ENCODE data around the gene EGFLAM. TPM values are rescaled to one million over a fixed set of nuclear protein-coding genes. Genes with fewer than 3 reads are reported as not detected.

EGFLAM gene
- total and polyA plus RNA-seq, 2 donors (not counting 3 experiments of a cell fraction or from before 2014, with no cell fraction given): 1.2 to 2.7 TPM

GRCh38 chr5:38442247-38442573 lies 183.9 kb downstream of the EGFLAM start:
- FAIRE-seq (no peak), DNase-seq (ENCODE audit: low read depth, low spot score) (no peak)
- Histone ChIP-seq H3K9me1 (replicated peaks; ENCODE audit: control insufficient read depth, extremely low read depth, insufficient read depth, low read length) (no peaks in the 10 kb centered on the region), H3K27ac (ENCODE audit: insufficient read depth, low read depth, low read length) (no peak overlapping the region), H3K79me2 (ENCODE audit: control insufficient read depth, insufficient read depth, low read length) (no peaks in the 10 kb centered on the region), H3K4me1 (ENCODE audit: control insufficient read depth, extremely low read depth, insufficient read depth, low read length) (no peaks in the 10 kb centered on the region), H3K27me3 (ENCODE audit: control insufficient read depth in 2 of 2, insufficient read depth in 2 of 2, low read length in 2 of 2) (no peaks in the 10 kb centered on the region), H3K36me3 (ENCODE audit: control insufficient read depth in 2 of 2, extremely low read depth in 1 of 2, insufficient read depth in 2 of 2, low read length in 2 of 2) (no peaks in the 10 kb centered on the region), H3K4me2 (ENCODE audit: insufficient read depth, low read length) (no peak overlapping the region), H2AFZ (ENCODE audit: low read depth, low read length) (no peak overlapping the region), H4K20me1 (replicated peaks; ENCODE audit: control insufficient read depth, extremely low read depth, insufficient read depth, low read length) (no peaks in the 10 kb centered on the region), H3K9me3 (replicated peaks; ENCODE audit: control insufficient read depth, insufficient read depth, low read length) (no peaks in the 10 kb centered on the region), H3K9ac (replicated peaks; ENCODE audit: extremely low read depth, insufficient read depth, low read length) (no peak overlapping the region), H3K4me3 (replicated peaks in 1 of 3; ENCODE audit: insufficient read depth in 1 of 3, low read depth in 1 of 3, low read length in 3 of 3) (no peak overlapping the region)
- ChIA-PET CTCF (interaction anchor here (0.5 to 7.4 kb wide), 99 partner anchors 9 to 639 kb away, joined by 3 to 501 read pairs (median 7); partner anchors contain the start of gene LIFR), POLR2A (interaction anchor here (1.0 to 1.3 kb wide), 2 partner anchors 22 to 74 kb away, joined by 3 read pairs; no protein-coding TSS in a partner anchor)
- dilution Hi-C loops (cut with MboI; ENCODE audit: extremely low pct_ligation_motif_present, low sequenced_read_pairs): loop anchor here (25.0 kb wide), 1 partner anchor 370 kb away; no protein-coding TSS in a partner anchor
- no TSS peak for BruUV-seq (replicated peaks)
- intact Hi-C loops (cut with micrococcal nuclease): no loop called here
- no peak for TF ChIP-seq MAX (IDR thresholded peaks at IDR 0.05; ENCODE audit: insufficient read depth, insufficient read length)
- no peak for TF ChIP-seq FOS (IDR thresholded peaks at IDR 0.05; ENCODE audit: borderline replicate concordance, insufficient read depth, low read length)
- no peak for TF ChIP-seq POLR2A (IDR thresholded peaks at IDR 0.05; ENCODE audit: low read depth, low read length)
- TF ChIP-seq CTCF (IDR thresholded peaks at IDR 0.05; ENCODE audit: extremely low read depth in 1 of 2, insufficient read depth in 1 of 2, low read depth in 1 of 2, low read length in 2 of 2): no peak
- TF ChIP-seq JUN (IDR thresholded peaks at IDR 0.05; ENCODE audit: borderline replicate concordance, insufficient read depth, insufficient read length, low read depth): no peak
- TF ChIP-seq MYC (IDR thresholded peaks at IDR 0.05; ENCODE audit: low read depth, low read length): no peak
- no peak for TF ChIP-seq GATA2 (IDR thresholded peaks at IDR 0.05; ENCODE audit: insufficient read depth, insufficient read length, low read depth, low read length)
- no peak for TF ChIP-seq EZH2 (IDR thresholded peaks at IDR 0.05; ENCODE audit: borderline replicate concordance, low read depth, low read length, severe bottlenecking)
- TF ChIP-seq POLR2AphosphoS5 (IDR thresholded peaks at IDR 0.05; ENCODE audit: insufficient read depth, low read depth, low read length): no peak
